Left lung (tissue), 10 donors: ENCODE results near the gene STON1. TPM values are rescaled to one million over a fixed set of nuclear protein-coding genes. Genes with fewer than 3 reads are reported as not detected.

ENCODE experiments used
- ATAC-seq: fragments of 200-7000 bp; cut with Tn5 transposase; one replicate; pipeline ENCODE4 v1.9.1; 2020; ENCODE audit warnings: moderate library complexity
- DNase-seq, 4 donors: peaks; one replicate each; pipeline ENCODE4 v3.0.0-alpha.2; 2013 to 2020
- H3K27ac ChIP-seq, 2 donors: fragments of 200-600 bp; sonication (generic) in 1 of 2; one replicate each; pipeline versions ENCODE4 v1.5.0 to v1.8.0; 2020 to 2021
- H3K27me3 ChIP-seq, 2 donors: fragments of 200-600 bp; sonication (generic) in 1 of 2; one replicate each; pipeline versions ENCODE4 v1.5.0 to v1.8.0; 2020 to 2021
- H3K36me3 ChIP-seq, 2 donors: fragments of 200-600 bp; sonication (generic) in 1 of 2; one replicate each; pipeline versions ENCODE4 v1.5.0 to v1.8.0; 2020 to 2021
- H3K4me1 ChIP-seq, 2 donors: fragments of 200-600 bp; one replicate each; pipeline ENCODE4 v1.8.0; 2021
- H3K4me3 ChIP-seq, 2 donors: fragments of 200-600 bp; sonication (generic) in 1 of 2; one replicate each; pipeline versions ENCODE4 v1.5.0 to v1.8.0; 2020 to 2021; ENCODE audit warnings: mild to moderate bottlenecking in 1 of 2
- H3K9me3 ChIP-seq, 2 donors: fragments of 200-600 bp; sonication (generic) in 1 of 2; one replicate each; pipeline versions ENCODE4 v1.5.0 to v1.8.0; 2020 to 2021
- CTCF ChIP-seq, 2 donors: fragments of 200-600 bp; sonication (generic) in 1 of 2; IDR thresholded peaks; one replicate each; pipeline versions ENCODE4 v1.5.0 to v1.8.0; 2021; ENCODE audit warnings: antibody characterized with exemption in 2 of 2
- intact Hi-C, 2 donors: fragments of 100-400 bp; cut with DNase I; formaldehyde crosslinking; loops; one replicate each; pipeline versions ENCODE4 v1.11.2 to v1.14.2; 2022
- polyA plus RNA-seq, 6 donors: library from polyadenylated mRNA; unstranded; fragments of 120-200 nt; gene quantifications; one replicate each; pipeline ENCODE4 v1.2.1, GENCODE V29; 2013; ENCODE audit not compliant: insufficient read length in 6 of 6
- total RNA-seq, 2 donors: library from RNA; stranded (reverse); fragmentation: NEBNext Ultra II Directional; extraction: Animal tissue kit (Norgen Biotek cat#: 25700); gene quantifications; one replicate each; pipeline ENCODE4 v1.2.1, GENCODE V29; 2021
- donor health status: DM: no; HTN: yes; CAD: no.
- donor health status: DM: no; HTN: no; CAD: no.

The STON1 gene
- total and polyA plus RNA-seq, 8 donors: 12.4 to 24.3 (median 19.2) TPM

GRCh38 chr2:48483506-48483905 lies 46.4 kb upstream of the STON1 start:
- ATAC-seq (no peak), DNase-seq (no peak)
- TF ChIP-seq CTCF (IDR thresholded peaks at IDR 0.05): no peak
- H3K9me3 ChIP-seq: no peaks in the 10 kb centered on the region
- no peaks in the 10 kb centered on the region for H3K27me3 ChIP-seq
- no peak overlapping the region for H3K4me3 ChIP-seq
- intact Hi-C loops: no loop called here
- H3K4me1 ChIP-seq: peaks cover 12 to 15% of the 10 kb centered on the region in 2 donors
- peaks cover 0 to 83% of the 10 kb centered on the region in 2 donors for H3K36me3 ChIP-seq
- no peak overlapping the region for H3K27ac ChIP-seq

GRCh38 chr2:48483916-48484315 lies 46.0 kb upstream of the STON1 start:
- Histone ChIP-seq H3K4me1 (peaks cover 12 to 15% of the 10 kb centered on the region in 2 donors), H3K27ac (no peak overlapping the region), H3K27me3 (no peaks in the 10 kb centered on the region), H3K36me3 (peaks cover 0 to 83% of the 10 kb centered on the region in 2 donors), H3K9me3 (no peaks in the 10 kb centered on the region), H3K4me3 (no peak overlapping the region)
- no peak for DNase-seq
- no peak for ATAC-seq
- intact Hi-C loops: no loop called here
- TF ChIP-seq CTCF (IDR thresholded peaks at IDR 0.05): no peak

GRCh38 chr2:48488545-48488944 lies 41.4 kb upstream of the STON1 start:
- no peak overlapping the region for H3K27ac ChIP-seq
- H3K4me3 ChIP-seq: no peak overlapping the region
- ATAC-seq: no peak
- no peaks in the 10 kb centered on the region for H3K27me3 ChIP-seq
- TF ChIP-seq CTCF (IDR thresholded peaks at IDR 0.05): no peak
- intact Hi-C loops: no loop called here
- H3K36me3 ChIP-seq: peaks cover 0 to 82% of the 10 kb centered on the region in 2 donors
- no peaks in the 10 kb centered on the region for H3K4me1 ChIP-seq
- no peak for DNase-seq
- H3K9me3 ChIP-seq: no peaks in the 10 kb centered on the region

- H3K4me1 ChIP-seq: no peaks in the 10 kb centered on the region
- no peak overlapping the region for H3K4me3 ChIP-seq
- no peaks in the 10 kb centered on the region for H3K9me3 ChIP-seq
- ATAC-seq (peak; percentile 41), DNase-seq (no peak)
- intact Hi-C loops: no loop called here
- no peak for TF ChIP-seq CTCF (IDR thresholded peaks at IDR 0.05)
- H3K36me3 ChIP-seq: peaks cover 0 to 90% of the 10 kb centered on the region in 2 donors
- no peak overlapping the region for H3K27ac ChIP-seq
- H3K27me3 ChIP-seq: no peaks in the 10 kb centered on the region
Observed at GRCh38 chr2:48496849-48497248, 33.1 kb upstream of the STON1 start.

GRCh38 chr2:48504647-48505327 lies 25.2 kb upstream of the STON1 start:
- intact Hi-C loops: no loop called here

More at GRCh38 chr2:48504647-48505327, 25.2 kb upstream of the STON1 start:
- Histone ChIP-seq H3K9me3 (no peaks in the 10 kb centered on the region), H3K27ac (no peak overlapping the region), H3K4me1 (peaks cover 9 to 19% of the 10 kb centered on the region in 2 donors), H3K27me3 (no peaks in the 10 kb centered on the region), H3K4me3 (no peak overlapping the region), H3K36me3 (peaks cover 0 to 51% of the 10 kb centered on the region in 2 donors)
- DNase-seq (no peak), ATAC-seq (peak; percentile 48)
- no peak for TF ChIP-seq CTCF (IDR thresholded peaks at IDR 0.05)
